DOHH2 (cell line): ENCODE data around the gene BTG1.

Experiments
- H3F3A ChIP-seq: fragments of 200-600 bp; sonication (generic), shearing (Covaris generic); 2 replicates; pipeline ENCODE4 v1.6.0; 2016; ENCODE audit warnings: antibody characterized with exemption, mild to moderate bottlenecking; ENCODE audit not compliant: control insufficient read depth, insufficient read depth
- H3K27ac ChIP-seq: fragments of 200-600 bp; sonication (generic); 2 replicates; pipeline ENCODE4 v1.5.1; 2014; ENCODE audit warnings: low read depth, mild to moderate bottlenecking, low read length, moderate library complexity
- H3K27me3 ChIP-seq: fragments of 200-600 bp; sonication (generic); 2 replicates; pipeline ENCODE4 v1.6.1; 2014; ENCODE audit warnings: mild to moderate bottlenecking, low read length, mixed read lengths; ENCODE audit not compliant: control insufficient read depth
- H3K36me3 ChIP-seq: fragments of 200-600 bp; sonication (generic); 2 replicates; pipeline ENCODE4 v1.6.1; 2014; ENCODE audit warnings: mild to moderate bottlenecking, low read length, moderate library complexity, mixed read lengths; ENCODE audit not compliant: control insufficient read depth
- H3K4me1 ChIP-seq: fragments of 200-600 bp; sonication (generic); 2 replicates; pipeline ENCODE4 v1.6.1; 2014; ENCODE audit warnings: mild to moderate bottlenecking, low read length, mixed read lengths; ENCODE audit not compliant: control insufficient read depth
- H3K4me2 ChIP-seq: fragments of 200-600 bp; sonication (generic); 2 replicates; pipeline ENCODE4 v1.6.0; 2014; ENCODE audit warnings: mild to moderate bottlenecking, low read length, moderate library complexity
- H3K4me3 ChIP-seq: fragments of 200-600 bp; sonication (generic); 2 replicates; pipeline ENCODE4 v1.5.1; 2014; ENCODE audit warnings: mild to moderate bottlenecking, low read length, mixed read lengths
- H3K79me2 ChIP-seq: fragments of 200-600 bp; sonication (generic); 2 replicates; pipeline ENCODE4 v1.6.1; 2014; ENCODE audit warnings: mild to moderate bottlenecking, low read length, mixed read lengths; ENCODE audit not compliant: control insufficient read depth
- H3K9me2 ChIP-seq: fragments of 200-600 bp; sonication (generic); replicated peaks from 2 replicates; pipeline ENCODE4 v1.6.1; 2014; ENCODE audit warnings: mild to moderate bottlenecking, low read length, mixed read lengths; ENCODE audit not compliant: control insufficient read depth
- H3K9me3 ChIP-seq: fragments of 200-600 bp; sonication (generic); 2 replicates; pipeline ENCODE4 v1.6.1; 2014; ENCODE audit warnings: antibody characterized with exemption, low read length, mixed read lengths; ENCODE audit not compliant: control insufficient read depth, insufficient read depth
- H4K20me1 ChIP-seq: fragments of 200-600 bp; sonication (generic); 2 replicates; pipeline ENCODE4 v1.6.0; 2014; ENCODE audit warnings: low read depth, mild to moderate bottlenecking, antibody characterized with exemption, low read length, moderate library complexity; ENCODE audit not compliant: control insufficient read depth, insufficient read depth
- CTCF ChIP-seq: fragments of 200-600 bp; sonication (generic); IDR thresholded peaks from one replicate; pipeline ENCODE4 v1.5.1; 2014; ENCODE audit warnings: antibody characterized with exemption, mild to moderate bottlenecking, low read depth, low read length; ENCODE audit not compliant: poor library complexity, severe bottlenecking
- EZH2phosphoT487 ChIP-seq: fragments of 200-600 bp; sonication (generic); IDR thresholded peaks from 2 replicates; pipeline ENCODE4 v1.6.1; 2017; ENCODE audit warnings: borderline replicate concordance, mild to moderate bottlenecking, antibody characterized with exemption, low read length, moderate library complexity, mixed read lengths

BTG1 gene

DNA sequence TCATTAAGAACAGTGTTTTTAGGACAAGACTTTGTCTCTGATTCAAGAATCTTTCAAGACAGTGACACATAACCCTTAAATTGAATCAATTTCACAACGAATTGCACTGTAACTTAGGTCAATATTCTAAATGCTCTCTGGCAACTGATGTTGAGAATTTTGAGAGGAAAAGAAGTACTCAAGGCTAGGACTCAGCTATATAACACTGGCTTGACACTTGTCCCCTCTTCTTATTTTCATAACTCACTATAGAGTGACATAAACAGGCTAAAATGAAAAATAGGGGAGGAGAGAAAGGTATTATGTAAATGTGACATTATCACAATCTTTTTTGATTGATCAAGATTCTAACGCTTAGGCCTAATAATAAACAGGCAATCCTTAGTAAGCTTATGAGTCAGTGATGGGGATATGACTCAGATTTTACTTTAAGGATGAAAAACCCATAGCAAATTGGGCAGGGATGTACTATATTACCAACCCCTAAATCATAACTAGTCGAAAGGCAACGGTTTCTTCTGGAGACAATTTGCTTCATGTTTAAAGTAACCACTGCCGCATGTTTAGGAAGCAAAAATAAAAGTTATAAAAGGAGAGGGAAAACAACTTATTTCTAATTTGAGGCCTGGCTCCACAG lies 10.9 kb downstream of the BTG1 start:
- peaks cover 68% of the 10 kb centered on the region for H3K36me3 ChIP-seq
- no peak overlapping the region for H3K27ac ChIP-seq
- H3K9me2 ChIP-seq, result no peaks in the 10 kb centered on the region
- H4K20me1 ChIP-seq, result peaks cover 45% of the 10 kb centered on the region
- no peaks in the 10 kb centered on the region for H3K9me3 ChIP-seq
- H3K4me3 ChIP-seq, result peak overlapping the region; percentile 11
- no peaks in the 10 kb centered on the region; the same call in 1 of the 2 replicates for H3F3A ChIP-seq
- peaks cover 100% of the 10 kb centered on the region for H3K79me2 ChIP-seq
- peaks cover 75% of the 10 kb centered on the region for H3K4me1 ChIP-seq
- no peaks in the 10 kb centered on the region for H3K27me3 ChIP-seq
- peak overlapping the region; percentile 28 for H3K4me2 ChIP-seq
- TF ChIP-seq CTCF (no peak), EZH2phosphoT487 (no peak)

DNA sequence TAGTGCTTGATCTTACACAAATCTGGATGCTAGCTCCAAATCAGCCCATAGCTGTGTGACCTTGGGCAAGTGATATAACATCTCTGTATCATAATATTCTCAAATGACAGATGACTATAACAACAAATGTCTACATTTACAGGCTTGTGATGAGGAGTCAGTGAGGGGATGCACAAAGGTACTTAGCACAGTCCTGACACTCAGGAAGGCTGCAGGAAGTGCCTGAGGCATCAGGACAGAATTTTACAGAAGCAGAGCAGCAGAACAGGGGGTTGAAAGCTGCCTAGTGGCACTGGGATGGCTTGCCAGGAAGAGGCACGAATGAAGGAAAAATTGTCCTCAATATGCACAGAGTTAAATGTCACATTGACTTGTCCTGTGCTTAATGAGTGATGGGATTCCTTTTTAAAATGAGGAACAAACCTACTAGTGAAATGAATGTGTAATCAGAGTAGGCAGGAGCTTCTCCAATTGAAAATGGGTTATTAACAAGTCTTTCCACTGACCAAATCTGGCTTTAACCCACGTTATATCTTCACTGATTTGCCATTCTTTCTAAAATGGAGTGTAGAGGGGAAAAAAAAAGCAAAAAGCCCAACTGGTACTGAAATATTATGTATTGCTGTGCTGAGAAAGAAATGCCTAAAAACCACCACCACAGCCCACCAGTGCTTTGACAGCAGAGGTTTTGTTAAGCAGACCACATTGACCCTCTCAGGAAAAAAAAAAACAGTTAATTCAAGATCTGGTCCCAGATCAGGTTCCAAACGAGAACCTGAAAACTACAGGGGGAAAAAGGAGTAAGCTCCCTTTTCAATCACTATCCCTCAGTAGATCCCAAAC lies 11.6 kb downstream of the BTG1 start:
- Histone ChIP-seq H4K20me1 (peaks cover 38% of the 10 kb centered on the region), H3K9me2 (no peaks in the 10 kb centered on the region), H3K27me3 (no peaks in the 10 kb centered on the region), H3K4me3 (peak overlapping the region; percentile 11), H3K36me3 (peaks cover 66% of the 10 kb centered on the region), H3K4me1 (peaks cover 67% of the 10 kb centered on the region), H3K4me2 (peak overlapping the region; percentile 28), H3K79me2 (peaks cover 100% of the 10 kb centered on the region), H3K9me3 (no peaks in the 10 kb centered on the region), H3K27ac (no peak overlapping the region), H3F3A (no peaks in the 10 kb centered on the region; the same call in 1 of the 2 replicates)
- TF ChIP-seq CTCF (no peak), EZH2phosphoT487 (no peak)

- peaks cover 100% of the 10 kb centered on the region for H3K79me2 ChIP-seq
- peak overlapping the region; percentile 28 for H3K4me2 ChIP-seq
- no peaks in the 10 kb centered on the region for H3K9me3 ChIP-seq
- TF ChIP-seq EZH2phosphoT487 (no peak), CTCF (no peak)
- peaks cover 60% of the 10 kb centered on the region for H3K36me3 ChIP-seq
- peaks cover 33% of the 10 kb centered on the region for H4K20me1 ChIP-seq
- H3K27me3 ChIP-seq, result no peaks in the 10 kb centered on the region
- no peaks in the 10 kb centered on the region; the same call in 1 of the 2 replicates for H3F3A ChIP-seq
- no peak overlapping the region for H3K4me3 ChIP-seq
- no peaks in the 10 kb centered on the region for H3K9me2 ChIP-seq
- H3K4me1 ChIP-seq, result peaks cover 59% of the 10 kb centered on the region
- no peak overlapping the region for H3K27ac ChIP-seq
Observed at GRCh38 chr12:92133171-92133570, 12.5 kb downstream of the BTG1 start.
